GM18511 (cell line): ENCODE results near the gene ABLIM3.
"Not testable (repeated sequence)": the region's sequence is repeated elsewhere in the genome, so short reads cannot be mapped to it uniquely, and the experiment has no call there.

ENCODE experiments used
- ATAC-seq: cut with Tn5 transposase; IDR thresholded peaks from one replicate; pipeline ENCODE4 v1.9.1; 2021; ENCODE audit warnings: mild to moderate bottlenecking, moderate library complexity; ENCODE audit not compliant: unreplicated experiment

The ABLIM3 gene

GRCh38 chr5:149185067-149185466, 43.8 kb downstream of the ABLIM3 start:
- ATAC-seq: no peak

GRCh38 chr5:149186506-149186905, 45.2 kb downstream of the ABLIM3 start:
- no peak for ATAC-seq

GRCh38 chr5:149187617-149188016, 46.3 kb downstream of the ABLIM3 start:
- ATAC-seq: not testable (repeated sequence)

GRCh38 chr5:149188383-149188782, 47.1 kb downstream of the ABLIM3 start:
- ATAC-seq: no peak

GRCh38 chr5:149195337-149195887, 54.1 kb downstream of the ABLIM3 start:
- no peak for ATAC-seq

- no peak for ATAC-seq
These were observed 54.7 kb downstream of the ABLIM3 start for GRCh38 chr5:149195962-149196361.

GRCh38 chr5:149198148-149198547, 56.9 kb downstream of the ABLIM3 start:
- ATAC-seq: no peak

GRCh38 chr5:149200355-149200754, 59.1 kb downstream of the ABLIM3 start:
- ATAC-seq: no peak

GRCh38 chr5:149201121-149201637, 59.9 kb downstream of the ABLIM3 start:
- no peak for ATAC-seq

GRCh38 chr5:149202910-149203451, 61.7 kb downstream of the ABLIM3 start:
- ATAC-seq: no peak

GRCh38 chr5:149203921-149204441, 62.7 kb downstream of the ABLIM3 start:
- ATAC-seq: no peak

GRCh38 chr5:149205625-149206523, 64.6 kb downstream of the ABLIM3 start:
- ATAC-seq: no peak

GRCh38 chr5:149206524-149207141, 65.3 kb downstream of the ABLIM3 start:
- no peak for ATAC-seq

- ATAC-seq: no peak
These were observed 66.5 kb downstream of the ABLIM3 start for GRCh38 chr5:149207831-149208230.

GRCh38 chr5:149210225-149210624, 68.9 kb downstream of the ABLIM3 start:
- ATAC-seq: no peak

- no peak for ATAC-seq
These were observed 69.7 kb downstream of the ABLIM3 start for GRCh38 chr5:149210968-149211490.

- ATAC-seq: no peak
These were observed 70.3 kb downstream of the ABLIM3 start for GRCh38 chr5:149211566-149211965.

- ATAC-seq: no peak
These were observed 71.1 kb downstream of the ABLIM3 start for GRCh38 chr5:149212198-149212951.

GRCh38 chr5:149213264-149213880, 72.1 kb downstream of the ABLIM3 start:
- no peak for ATAC-seq
